NCI-H1436 (cell line): ENCODE data around the gene DEDD2.

ENCODE experiments used
- DNase-seq: peaks from one replicate; lab custom pipeline; 2025; lab: John Stamatoyannopoulos, UW

DEDD2 gene

GRCh38 chr19:42226886-42227285 is 9.4 kb upstream of the DEDD2 start:
- no peak for DNase-seq

GRCh38 chr19:42225718-42226292 is 8.3 kb upstream of the DEDD2 start:
- DNase-seq = no peak

GRCh38 chr19:42224940-42225717 is 7.7 kb upstream of the DEDD2 start:
- DNase-seq = no peak

GRCh38 chr19:42220751-42221097 is 3.2 kb upstream of the DEDD2 start:
- no peak for DNase-seq

GRCh38 chr19:42219812-42220750 is 2.6 kb upstream of the DEDD2 start, which contains the start of gene ZNF526:
Gene ZNF526 (plus strand): TSS chr19:42220312. CDS start chr19:42224404, 4,092 bp downstream.
- DNase-seq = peak; percentile 97

- DNase-seq = no peak
Measured at GRCh38 chr19:42216653-42217519, 591 bp downstream of the DEDD2 start.

- DNase-seq = no peak
Measured at GRCh38 chr19:42214810-42215485, 2.5 kb downstream of the DEDD2 start.

GRCh38 chr19:42212886-42213285 is 4.6 kb downstream of the DEDD2 start:
- no peak for DNase-seq

- DNase-seq = no peak
Measured at GRCh38 chr19:42208612-42209011, 8.9 kb downstream of the DEDD2 start.

- DNase-seq = no peak
Measured at GRCh38 chr19:42207767-42208271, 9.7 kb downstream of the DEDD2 start.

- DNase-seq = no peak
Measured at GRCh38 chr19:42206871-42207755, 10.4 kb downstream of the DEDD2 start.

GRCh38 chr19:42204664-42205063 is 12.8 kb downstream of the DEDD2 start:
- no peak for DNase-seq

GRCh38 chr19:42203700-42204099 is 13.8 kb downstream of the DEDD2 start:
- no peak for DNase-seq

- DNase-seq = no peak
Measured at GRCh38 chr19:42202290-42202880, 15.1 kb downstream of the DEDD2 start.

- DNase-seq = no peak
Measured at GRCh38 chr19:42201489-42202289, 15.8 kb downstream of the DEDD2 start.

GRCh38 chr19:42200116-42200715 is 17.3 kb downstream of the DEDD2 start:
- no peak for DNase-seq

- no peak for DNase-seq
Measured at GRCh38 chr19:42199440-42200115, 17.9 kb downstream of the DEDD2 start.
